ENCODE results near the gene DDX52.
A peak's percentile ranks its signal among the peaks of the same experiment; 100 is the strongest.
"Not testable (repeated sequence)": the region's sequence is repeated elsewhere in the genome, so short reads cannot be mapped to it uniquely, and the experiment has no call there.

Gene DDX52

DNA sequence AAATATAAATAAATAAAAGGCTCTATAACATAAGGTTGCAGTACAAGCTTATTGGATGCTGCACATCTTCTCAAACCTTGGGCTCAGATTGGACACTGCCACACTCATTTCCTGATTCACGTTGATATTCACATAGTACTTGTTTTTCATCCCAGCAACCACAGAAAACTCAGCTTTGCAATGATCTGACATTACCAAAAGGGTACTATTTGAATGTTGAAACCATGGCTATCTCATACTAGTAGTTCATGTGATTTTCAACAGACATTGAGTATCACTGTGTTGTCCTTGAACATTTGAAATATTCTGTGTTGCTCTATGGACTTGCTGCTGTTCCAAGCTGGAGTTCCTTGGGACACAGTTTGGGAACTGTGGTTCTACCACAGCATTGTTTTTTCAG lies 14.0 kb upstream of the DDX52 start:
- no peak overlapping the region for H3K4me3 ChIP-seq (ENCODE audit: low read depth, low read length)

DNA sequence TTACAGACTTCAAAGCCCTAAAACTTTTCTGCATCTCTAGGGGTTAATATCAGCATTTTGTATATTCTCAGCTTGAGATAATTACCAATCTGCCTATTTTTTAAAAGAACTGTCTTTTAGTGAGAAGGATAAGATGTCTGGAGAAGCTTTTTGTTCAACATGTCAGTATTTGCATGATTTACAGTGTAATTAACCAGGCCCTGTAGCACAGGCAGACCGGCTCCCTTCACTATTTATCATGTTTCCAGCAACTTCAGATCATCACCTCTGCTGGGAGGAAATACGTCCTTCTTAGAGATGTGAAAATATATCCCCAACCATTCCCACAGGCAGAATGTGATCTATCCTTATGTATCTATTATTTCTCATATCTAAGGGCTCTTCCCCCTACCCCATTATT lies 8.6 kb upstream of the DDX52 start:
- no peak overlapping the region for H3K4me3 ChIP-seq (ENCODE audit: low read depth, low read length)

DNA sequence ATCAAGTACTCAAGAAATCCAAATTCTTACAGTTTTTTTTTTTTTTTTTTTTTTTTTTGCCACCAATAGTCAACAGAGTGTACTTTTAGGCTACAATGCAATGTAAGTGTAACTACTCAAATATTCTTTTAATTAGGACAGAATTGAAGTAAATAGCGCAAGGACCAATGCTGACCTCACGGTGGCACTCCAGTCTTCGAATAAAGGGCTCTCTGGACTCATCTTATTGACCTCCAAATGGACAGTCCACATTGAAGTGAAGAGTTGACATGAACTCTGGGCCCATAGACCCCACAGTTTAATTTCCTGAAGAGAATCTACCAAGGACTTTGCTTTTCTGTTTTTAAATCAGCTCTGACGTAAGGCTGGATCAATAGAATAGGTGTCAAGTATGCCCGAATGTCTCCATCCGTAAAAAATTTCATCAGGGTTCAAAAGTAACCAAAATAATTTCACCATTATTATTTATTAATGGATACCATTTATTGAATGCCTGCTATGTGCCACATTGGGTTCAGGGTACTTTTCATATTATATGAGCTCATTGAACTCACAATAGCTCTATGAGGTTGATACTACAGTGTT lies 7.3 kb upstream of the DDX52 start:
- H3K4me3 ChIP-seq (ENCODE audit: low read depth, low read length) = no peak overlapping the region

DNA sequence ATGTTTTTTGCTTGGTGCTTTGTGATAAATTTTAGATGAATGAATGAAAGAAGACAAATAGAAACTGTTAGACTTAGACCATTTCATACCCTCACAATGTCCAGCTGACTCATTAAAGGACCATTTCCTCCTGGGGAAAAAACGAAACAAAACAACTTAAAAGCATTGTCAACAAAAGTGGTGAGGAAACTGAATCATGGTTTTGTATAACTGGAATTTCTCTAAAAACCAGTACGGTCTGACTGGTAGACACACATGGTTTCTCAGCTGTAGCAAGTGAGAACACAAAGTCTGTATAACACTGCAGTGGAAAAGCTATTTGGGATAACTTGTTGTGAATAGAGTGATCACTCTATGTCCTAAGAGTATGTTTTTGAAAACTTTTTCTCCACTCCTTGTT lies 5.3 kb upstream of the DDX52 start:
- no peak overlapping the region for H3K4me3 ChIP-seq (ENCODE audit: low read depth, low read length)

DNA sequence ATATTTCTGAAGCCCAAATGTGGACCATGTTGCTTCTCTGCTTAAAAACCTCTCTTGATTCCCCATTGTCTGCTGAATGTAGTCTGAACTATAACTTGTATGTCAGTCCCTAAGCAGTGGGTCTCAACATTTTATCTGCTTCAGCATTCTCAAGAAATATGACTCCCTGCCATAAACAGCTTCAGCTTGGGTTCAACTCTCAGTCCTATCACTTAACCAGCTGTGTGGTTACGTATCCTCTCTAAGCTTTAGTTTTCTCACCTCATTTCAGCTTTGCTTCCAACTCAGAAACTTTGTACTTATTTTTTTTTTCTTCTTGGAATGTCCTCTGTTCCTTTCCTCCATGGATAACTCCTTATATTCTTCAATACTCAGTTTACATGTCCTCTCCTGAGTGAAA lies 4.6 kb upstream of the DDX52 start:
- no peak overlapping the region for H3K4me3 ChIP-seq (ENCODE audit: low read depth, low read length)

DNA sequence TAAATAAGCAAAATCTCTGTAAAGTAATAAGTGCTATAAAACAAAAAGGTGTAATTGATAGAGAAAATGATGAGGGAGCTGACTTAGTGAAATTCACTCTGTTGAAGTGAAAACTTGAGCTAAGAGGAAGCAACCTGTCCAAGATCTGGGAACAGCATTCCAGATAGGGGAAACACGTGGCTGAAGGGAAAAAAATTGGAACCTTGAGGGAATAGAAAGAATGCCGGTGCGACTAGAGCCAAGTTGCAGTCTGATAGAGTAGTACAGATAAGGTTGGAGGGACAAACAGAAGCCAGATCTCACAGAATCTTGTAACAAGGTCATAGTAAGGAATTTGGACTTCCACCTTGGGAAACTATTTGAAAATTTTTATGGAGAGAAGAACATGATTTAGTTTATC lies 623 bp upstream of the DDX52 start:
- H3K4me3 ChIP-seq (ENCODE audit: low read depth, low read length) = peak overlapping the region; percentile 67

DNA sequence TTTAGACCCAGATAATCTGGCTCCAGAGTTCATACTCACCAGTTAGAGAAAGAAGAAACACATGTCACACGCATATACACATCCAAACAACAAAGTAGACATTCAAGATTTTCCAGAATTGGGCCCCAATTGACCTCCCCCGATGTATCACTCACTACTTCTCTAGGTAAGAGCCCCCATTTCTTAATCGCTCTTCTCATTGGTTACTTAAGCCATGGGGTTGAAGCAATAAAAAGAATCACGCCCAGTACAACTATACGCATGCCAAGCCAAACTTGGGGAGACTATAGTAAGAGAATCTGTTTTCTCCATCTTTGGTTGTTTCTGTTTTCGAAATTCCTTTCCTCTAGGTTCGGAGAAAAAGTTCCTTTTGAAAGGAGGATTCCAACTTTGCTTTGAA lies 565 bp downstream of the DDX52 start:
- H3K4me3 ChIP-seq (ENCODE audit: low read depth, low read length) = peak overlapping the region; percentile 67

DNA sequence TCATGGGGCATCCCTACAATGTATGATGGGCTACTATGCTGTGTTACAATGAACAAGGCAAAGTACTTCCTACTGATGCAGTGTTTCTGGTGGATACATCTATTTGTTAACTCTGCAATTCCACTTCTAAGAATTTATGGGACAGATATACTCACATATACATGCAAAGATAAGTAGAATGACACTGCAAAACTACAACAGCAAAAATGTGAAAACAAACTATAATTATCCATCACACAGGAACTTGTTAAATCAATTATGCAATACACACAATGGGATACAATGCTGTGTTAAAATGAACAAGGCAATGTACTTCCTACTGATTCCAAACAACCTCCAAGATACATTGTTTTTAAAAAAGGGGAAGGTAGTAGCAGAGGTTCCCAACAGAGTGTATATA lies 3.2 kb downstream of the DDX52 start:
- H3K4me3 ChIP-seq (ENCODE audit: low read depth, low read length) = no peak overlapping the region

DNA sequence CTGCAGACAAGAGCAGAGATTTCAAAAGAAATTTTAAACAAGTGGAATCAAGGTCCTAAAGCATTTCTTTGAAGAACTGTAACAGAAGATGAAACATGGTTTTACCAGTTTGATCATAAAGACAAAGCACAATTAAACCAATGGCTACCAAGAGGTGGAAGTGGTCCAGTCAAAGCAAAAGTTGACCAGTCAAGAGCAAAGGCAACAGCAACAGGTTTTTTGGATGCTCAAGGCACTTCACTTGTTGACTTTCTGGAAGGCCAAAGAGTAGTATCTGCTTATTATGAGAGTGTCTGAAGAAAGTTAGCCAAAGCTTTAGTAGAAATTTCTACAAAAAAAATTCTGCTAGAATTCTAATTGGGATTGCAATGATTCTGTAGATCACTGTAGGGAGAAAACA lies 5.3 kb downstream of the DDX52 start:
- no peak overlapping the region for H3K4me3 ChIP-seq (ENCODE audit: low read depth, low read length)

DNA sequence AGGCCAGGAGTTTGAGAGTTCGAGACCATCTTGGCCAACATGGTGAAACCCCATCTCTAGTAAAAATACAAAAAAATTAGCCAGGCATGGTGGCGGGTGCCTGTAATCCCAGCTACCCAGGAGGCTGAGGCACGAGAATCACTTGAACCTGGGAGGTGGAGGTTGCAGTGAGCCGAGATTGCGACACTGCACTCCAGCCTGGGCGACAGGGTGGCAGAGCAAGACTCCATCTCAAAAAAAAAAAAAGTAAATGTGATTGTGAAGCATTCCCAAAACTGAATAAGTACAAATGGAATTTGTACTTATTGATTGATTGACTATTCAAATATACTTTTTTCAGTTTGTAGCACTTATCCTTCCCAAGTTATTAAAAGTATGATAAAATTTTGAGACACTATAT lies 26.8 kb downstream of the DDX52 start:
- not testable (repeated sequence) for H3K4me3 ChIP-seq (ENCODE audit: low read depth, low read length)

DNA sequence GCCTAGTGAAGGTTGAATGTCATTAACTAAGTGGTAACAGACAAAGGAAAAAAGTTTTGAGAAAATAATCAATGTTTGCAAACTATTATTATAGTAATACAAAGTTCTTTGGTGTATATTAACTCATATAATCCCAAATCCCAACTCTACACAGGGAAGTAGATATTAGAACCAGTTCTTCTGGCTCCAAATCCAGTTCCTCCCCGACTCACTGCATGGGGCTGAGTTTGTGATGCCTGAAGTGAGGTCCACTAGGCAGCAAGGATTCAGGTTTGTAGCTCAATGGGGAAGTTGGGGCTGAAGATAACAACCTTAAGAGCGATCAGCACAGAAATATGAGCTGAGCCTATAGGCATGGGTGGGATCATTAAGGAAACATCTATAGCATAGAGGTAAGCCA lies 28.4 kb downstream of the DDX52 start:
- H3K4me3 ChIP-seq (ENCODE audit: low read depth, low read length) = no peak overlapping the region

DNA sequence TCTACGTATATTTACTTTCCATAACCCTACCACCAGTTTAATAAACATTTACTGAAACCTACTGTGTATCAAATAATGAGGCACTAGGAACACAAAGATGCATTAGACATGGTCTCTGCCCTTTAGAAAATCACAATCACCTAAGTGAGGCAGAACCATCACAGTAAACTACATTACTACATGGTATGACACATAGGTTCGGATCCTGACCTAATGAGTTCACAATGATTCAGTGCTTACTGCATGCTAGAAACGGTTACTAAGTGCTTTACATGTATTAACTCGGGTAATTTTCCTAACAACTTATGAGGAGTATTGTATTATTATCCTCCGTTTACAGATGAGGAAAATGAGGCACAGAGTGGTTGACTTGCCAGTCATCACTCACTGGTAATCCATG lies 28.9 kb downstream of the DDX52 start:
- H3K4me3 ChIP-seq (ENCODE audit: low read depth, low read length) = no peak overlapping the region

DNA sequence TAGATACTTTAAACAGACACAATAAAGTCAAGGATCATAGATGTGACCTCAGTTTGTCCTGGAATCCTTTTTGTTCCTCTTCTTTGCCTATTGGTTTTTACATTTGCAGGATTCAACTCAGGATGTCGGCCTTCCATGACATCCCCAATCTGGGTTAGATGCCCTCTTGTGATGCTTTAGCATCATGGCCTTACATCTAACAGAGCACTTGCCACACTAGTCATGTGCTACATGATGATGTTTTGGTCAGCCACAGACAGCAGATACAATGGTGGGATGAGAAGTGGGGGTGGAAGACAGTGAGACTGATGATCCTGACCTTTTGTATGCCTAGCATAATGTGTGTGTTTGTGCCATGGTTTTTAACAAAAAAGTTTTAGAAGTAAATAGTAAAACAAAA lies 32.3 kb downstream of the DDX52 start:
- no peak overlapping the region for H3K4me3 ChIP-seq (ENCODE audit: low read depth, low read length)

DNA sequence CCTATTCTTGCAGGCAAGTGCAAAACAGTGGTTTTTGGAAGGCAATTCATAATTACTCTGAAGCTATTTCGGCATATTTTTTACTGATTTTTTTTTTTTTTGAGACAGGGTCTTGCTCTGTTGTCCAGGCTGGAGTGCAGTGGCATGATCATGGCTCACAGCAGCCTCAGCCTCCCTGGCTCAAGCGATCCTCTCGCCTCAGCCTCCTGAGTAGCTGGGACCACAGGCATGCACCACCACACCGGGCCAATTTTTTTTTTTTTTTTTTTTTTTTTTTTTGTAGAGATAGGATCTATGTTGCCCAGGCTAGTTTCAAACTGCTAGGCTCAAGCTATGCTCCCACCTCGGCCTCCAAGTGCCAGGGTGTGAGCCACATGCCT lies 33.2 kb downstream of the DDX52 start:
- H3K4me3 ChIP-seq (ENCODE audit: low read depth, low read length) = not testable (repeated sequence)

DNA sequence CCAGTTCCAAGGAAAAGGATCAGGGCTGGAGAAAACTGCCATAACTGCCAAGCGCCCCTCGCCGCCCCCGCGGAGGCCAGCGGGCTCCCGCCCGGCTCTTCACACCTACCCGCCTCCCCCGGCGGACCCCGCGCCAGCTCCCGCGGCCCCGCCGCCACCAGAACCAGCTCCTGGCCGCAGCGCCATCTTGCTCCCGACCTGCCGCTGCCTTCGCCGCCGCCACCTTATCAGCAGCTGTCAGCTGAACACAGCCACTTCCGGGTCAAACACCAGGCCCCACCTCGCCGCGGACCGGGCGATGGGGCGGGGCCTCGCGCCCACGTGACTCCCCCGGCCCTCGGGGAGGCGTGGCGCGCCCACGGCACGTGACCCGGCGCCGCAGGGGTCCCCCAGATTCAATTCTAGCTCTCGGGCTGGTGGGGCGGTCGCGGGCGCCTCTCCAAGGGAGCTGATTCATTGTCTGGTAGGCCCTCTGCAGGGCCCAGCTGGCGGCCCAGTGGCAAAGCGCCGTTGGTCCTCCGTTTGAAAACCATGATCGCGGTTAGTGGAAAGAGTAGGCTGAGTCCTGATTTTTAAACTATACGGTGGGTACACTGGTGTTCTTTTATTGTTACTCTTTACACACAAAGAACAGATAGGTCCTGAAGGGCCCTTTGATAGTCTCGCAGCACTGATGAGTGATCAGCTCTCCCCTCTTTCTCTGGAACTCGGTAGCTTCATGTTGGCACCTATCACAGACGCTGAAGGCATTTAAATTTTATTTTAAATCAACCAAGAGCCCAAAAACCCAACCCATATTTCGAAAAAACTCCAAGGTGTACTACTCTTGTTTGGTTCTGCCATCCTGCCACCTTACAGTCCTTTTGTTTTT lies 33.8 kb downstream of the DDX52 start, which contains the start of gene SYNRG:
TSS of gene SYNRG (minus strand) at position 249 of the 871 bp plus-strand sequence. CDS start at position 186, 63 bp downstream.
- H3K4me3 ChIP-seq (ENCODE audit: low read depth, low read length) = peak within 1 kb of the TSS; percentile 72

DNA sequence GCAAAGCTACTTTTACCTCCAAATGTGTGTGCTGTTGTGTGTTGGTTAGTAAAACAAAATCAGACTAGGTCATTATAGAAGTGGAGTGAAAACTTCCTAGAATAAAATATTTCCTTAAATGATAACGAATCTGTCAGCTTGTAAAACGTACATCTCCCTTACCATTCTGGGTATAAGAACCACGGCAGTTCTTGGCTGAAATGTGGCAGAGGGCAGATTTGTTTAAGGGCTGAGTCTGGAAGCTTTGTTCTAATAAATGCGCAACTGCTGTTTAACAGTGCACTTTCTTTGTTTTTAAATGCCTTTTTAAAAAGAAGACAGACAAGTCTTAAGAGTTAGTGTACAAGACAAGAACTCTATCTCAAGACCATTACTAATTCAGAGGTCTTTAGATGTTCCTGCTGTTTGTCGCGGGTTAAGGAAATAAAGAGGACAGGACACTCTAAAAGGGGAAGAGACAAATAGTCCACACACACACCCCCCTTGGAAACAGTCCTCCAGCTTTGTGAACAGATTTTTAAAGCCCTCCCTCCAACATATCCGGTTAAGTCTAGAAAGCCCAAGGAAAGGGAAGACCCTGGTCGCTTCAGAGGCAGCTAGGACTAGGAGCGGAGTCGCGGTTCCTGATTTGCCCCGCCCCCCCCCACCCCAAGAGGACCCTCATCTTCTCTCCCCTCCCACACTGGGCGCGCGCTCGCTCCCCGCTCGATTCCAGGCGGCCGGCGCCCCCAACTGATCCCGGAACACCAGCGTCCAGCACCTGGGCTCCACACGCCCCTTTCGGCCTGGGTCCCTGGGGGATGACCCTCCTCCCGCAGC lies 34.7 kb downstream of the DDX52 start:
- H3K4me3 ChIP-seq (ENCODE audit: low read depth, low read length) = peak overlapping the region; percentile 72

DNA sequence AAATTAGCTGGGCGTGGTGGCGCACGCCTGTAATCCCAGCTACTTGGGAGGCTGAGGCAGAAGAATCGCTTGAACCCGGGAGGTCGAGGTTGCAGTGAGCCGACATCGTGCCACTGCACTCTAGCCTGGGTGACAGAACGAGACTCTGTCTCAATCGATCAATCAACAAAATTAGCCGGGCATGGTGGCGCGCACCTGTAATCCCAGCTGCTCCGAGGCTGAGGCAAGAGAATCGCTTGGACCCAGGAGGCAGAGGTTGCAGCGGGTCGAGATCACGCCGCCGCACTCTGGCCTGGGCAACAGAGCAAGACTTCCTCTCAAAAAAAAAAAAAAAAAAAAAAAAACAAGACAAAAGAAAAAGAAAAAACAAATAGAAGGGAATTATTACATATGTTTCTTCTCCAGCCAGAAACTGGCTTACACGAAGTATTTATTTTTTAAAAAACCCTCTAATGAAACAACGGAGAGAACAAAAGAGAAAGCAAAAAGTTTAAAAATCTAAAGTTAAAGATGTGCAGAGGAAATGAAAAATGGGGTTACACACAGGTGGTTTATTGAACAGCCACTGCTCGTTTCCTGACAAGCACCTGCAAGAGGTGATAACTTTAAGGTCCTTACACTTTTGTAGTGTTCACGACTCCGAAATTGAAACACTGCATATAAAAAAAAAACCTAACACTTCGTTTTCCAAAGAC lies 35.5 kb downstream of the DDX52 start:
- peak overlapping the region; percentile 72 for H3K4me3 ChIP-seq (ENCODE audit: low read depth, low read length)

DNA sequence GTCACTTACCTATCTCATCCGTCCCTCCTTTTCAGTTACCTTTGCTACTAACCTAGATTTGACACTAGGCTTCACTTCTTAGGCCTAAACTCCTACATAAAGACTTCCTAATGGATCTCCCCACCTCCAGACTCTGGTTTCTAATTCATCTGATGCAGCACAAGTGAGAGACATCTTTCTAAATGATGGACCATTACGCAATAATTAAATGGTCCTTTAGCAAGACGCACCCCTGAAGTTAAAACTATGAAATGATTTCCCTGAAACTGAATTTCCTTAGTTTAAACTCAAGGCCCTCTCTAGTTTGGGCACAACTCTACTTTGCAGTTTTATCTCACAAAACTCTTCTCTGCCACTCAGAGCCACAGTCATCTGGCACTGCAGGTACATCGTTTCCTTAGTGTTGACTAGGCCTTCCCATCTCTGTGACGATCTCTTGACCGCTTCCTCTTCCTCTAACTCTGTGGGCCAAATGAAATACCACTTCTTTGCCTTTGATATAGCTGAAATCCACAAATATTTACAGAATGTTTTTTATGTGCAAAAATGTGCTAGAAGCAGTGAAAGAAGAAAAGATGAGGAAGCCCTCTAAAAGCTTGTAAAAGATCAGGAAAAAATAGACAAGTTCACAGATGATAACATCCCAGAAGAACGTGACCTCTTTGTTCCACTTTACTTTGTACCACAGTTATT lies 37.3 kb downstream of the DDX52 start:
- no peak overlapping the region for H3K4me3 ChIP-seq (ENCODE audit: low read depth, low read length)

DNA sequence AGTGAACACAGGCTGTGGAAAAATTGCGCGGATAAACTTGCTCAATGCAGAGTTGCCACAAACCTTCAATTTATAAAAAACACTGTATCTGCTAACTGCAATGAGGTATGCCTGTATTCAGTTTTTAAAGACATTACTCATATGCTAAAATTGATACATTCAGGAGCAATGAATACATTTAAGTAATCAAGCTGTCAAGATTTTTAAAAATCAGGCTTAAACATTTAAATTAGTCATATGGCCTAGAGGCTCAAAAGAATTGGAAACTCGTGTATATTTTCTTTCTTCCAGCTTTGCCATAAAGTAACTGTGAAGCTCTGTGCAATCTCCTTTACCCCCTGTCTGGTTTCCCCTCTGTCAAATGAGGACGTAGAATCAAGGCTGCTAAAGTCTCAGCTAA lies 38.2 kb downstream of the DDX52 start:
- no peak overlapping the region for H3K4me3 ChIP-seq (ENCODE audit: low read depth, low read length)

DNA sequence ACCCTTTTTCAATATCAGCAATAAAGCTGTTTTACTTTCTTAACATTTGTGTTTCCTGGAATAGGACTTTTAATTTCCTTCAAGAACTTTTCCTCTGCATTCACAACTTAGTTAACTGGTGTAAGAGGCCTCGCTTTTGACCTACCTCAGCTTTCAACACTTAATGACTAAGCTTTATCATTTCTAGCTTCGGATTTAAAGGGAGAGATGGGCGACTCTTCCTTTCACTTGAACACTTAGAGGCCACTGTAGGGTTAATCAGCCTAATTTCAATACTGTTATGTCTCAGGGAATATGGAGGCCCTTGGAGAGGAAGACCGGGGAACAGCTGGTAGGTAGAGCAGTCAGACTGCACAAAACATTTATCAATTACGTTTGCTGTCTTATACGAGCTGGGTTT lies 38.7 kb downstream of the DDX52 start:
- no peak overlapping the region for H3K4me3 ChIP-seq (ENCODE audit: low read depth, low read length)

DNA sequence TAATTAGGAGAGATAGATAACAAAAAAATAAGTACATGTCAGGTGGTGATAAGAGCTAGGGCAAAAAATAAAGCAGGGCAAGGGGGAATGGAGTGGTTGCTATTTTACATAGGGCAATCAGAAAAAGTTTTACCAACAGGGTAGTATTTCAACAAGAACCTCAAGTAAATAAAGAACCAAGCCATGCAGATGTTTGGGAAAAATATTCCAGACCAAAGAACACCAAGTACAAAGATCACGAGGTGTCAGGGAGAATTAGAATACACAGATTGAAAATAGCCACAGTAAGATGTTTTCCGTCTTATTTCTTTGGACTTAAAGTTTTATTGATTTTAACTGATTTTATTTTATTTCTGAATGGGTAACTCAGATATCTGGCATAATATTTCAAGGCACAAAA lies 45.1 kb downstream of the DDX52 start:
- H3K4me3 ChIP-seq (ENCODE audit: low read depth, low read length) = no peak overlapping the region

Measured in iPS-11a (cell line).